Left renal pelvis (tissue), 4 donors: ENCODE data around the gene GUK1. TPM values are rescaled to one million over a fixed set of nuclear protein-coding genes. Genes with fewer than 3 reads are reported as not detected.

Experiments used
- DNase-seq, 4 donors: peaks; one replicate each; pipeline ENCODE4 v3.0.0-alpha.2; 2013; ENCODE audit warnings: low read depth in 4 of 4, low spot score in 3 of 4
- polyA plus RNA-seq, 4 donors: library from polyadenylated mRNA; unstranded; fragments of 120-200 nt; gene quantifications; one replicate each; pipeline ENCODE4 v1.2.1, GENCODE V29; 2013; ENCODE audit not compliant: insufficient read length in 4 of 4

GUK1 gene
- polyA plus RNA-seq, 4 donors: 106 to 149 (median 120) TPM

GRCh38 chr1:228194436-228194835 is 54.4 kb downstream of the GUK1 start:
- no peak for DNase-seq

GRCh38 chr1:228194921-228195812 is 55.1 kb downstream of the GUK1 start:
- DNase-seq: no peak

GRCh38 chr1:228197555-228198147 is 57.6 kb downstream of the GUK1 start:
- no peak for DNase-seq

Other genes with a start within 250 kb of the GUK1 start
- gene WNT9A, start 192.3 kb upstream of the GUK1 start, polyA plus RNA-seq: 1 to 10 TPM; 1.1 to 9.3 (median 1.8) TPM
- under 1 TPM in 3 of 4 donors, not detected in 1; 0.09 to 0.16 (median 0.12) TPM for gene WNT3A, start 133.3 kb upstream of the GUK1 start, polyA plus RNA-seq
- 100 to 1,000 TPM; 322 to 353 (median 340) TPM for gene ARF1, start 57.6 kb upstream of the GUK1 start, polyA plus RNA-seq
- 10 to 100 TPM; 11.5 to 26.3 (median 13.9) TPM for gene C1orf35, start 37.0 kb upstream of the GUK1 start, polyA plus RNA-seq
- gene MRPL55, start 31.0 kb upstream of the GUK1 start, polyA plus RNA-seq: 10 to 100 TPM; 35.2 to 56.0 (median 39.1) TPM
- gene GJC2, start 9.7 kb downstream of the GUK1 start, polyA plus RNA-seq: 1 to 10 TPM in 2 of 4 donors, under 1 TPM in 2; 0.57 to 2.2 (median 0.97) TPM
- gene IBA57, start 25.5 kb downstream of the GUK1 start, polyA plus RNA-seq: 1 to 10 TPM; 3.9 to 7.0 (median 4.5) TPM
- gene OBSCN, start 67.8 kb downstream of the GUK1 start, polyA plus RNA-seq: 10 to 100 TPM; 14.3 to 42.9 (median 24.9) TPM